Measurements from ENCODE around the gene CORO7.
"Not testable (repeated sequence)": the region's sequence is repeated elsewhere in the genome, so short reads cannot be mapped to it uniquely, and the experiment has no call there.

Gene CORO7

GRCh38 chr16:4344983-4345835 lies 71.2 kb downstream of the CORO7 start:
- TF ChIP-seq, protein P1, sequence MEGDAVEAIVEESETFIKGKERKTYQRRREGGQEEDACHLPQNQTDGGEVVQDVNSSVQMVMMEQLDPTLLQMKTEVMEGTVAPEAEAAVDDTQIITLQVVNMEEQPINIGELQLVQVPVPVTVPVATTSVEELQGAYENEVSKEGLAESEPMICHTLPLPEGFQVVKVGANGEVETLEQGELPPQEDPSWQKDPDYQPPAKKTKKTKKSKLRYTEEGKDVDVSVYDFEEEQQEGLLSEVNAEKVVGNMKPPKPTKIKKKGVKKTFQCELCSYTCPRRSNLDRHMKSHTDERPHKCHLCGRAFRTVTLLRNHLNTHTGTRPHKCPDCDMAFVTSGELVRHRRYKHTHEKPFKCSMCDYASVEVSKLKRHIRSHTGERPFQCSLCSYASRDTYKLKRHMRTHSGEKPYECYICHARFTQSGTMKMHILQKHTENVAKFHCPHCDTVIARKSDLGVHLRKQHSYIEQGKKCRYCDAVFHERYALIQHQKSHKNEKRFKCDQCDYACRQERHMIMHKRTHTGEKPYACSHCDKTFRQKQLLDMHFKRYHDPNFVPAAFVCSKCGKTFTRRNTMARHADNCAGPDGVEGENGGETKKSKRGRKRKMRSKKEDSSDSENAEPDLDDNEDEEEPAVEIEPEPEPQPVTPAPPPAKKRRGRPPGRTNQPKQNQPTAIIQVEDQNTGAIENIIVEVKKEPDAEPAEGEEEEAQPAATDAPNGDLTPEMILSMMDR (IDR thresholded peaks at IDR 0.05; ENCODE audit: insufficient read depth, low read length, poor library complexity, severe bottlenecking) = no peak
- no peaks in the 10 kb centered on the region for H3K27me3 ChIP-seq (replicated peaks; ENCODE audit: control insufficient read depth, insufficient read depth, low read length)
- DNase-seq (ENCODE audit: extremely low read depth, insufficient read length) = no peak
- no peak overlapping the region for H3K4me3 ChIP-seq (replicated peaks; ENCODE audit: low read depth, low read length)
- H3K36me3 ChIP-seq (ENCODE audit: control insufficient read depth, insufficient read depth, low read length) = peaks cover 19% of the 10 kb centered on the region

DNA sequence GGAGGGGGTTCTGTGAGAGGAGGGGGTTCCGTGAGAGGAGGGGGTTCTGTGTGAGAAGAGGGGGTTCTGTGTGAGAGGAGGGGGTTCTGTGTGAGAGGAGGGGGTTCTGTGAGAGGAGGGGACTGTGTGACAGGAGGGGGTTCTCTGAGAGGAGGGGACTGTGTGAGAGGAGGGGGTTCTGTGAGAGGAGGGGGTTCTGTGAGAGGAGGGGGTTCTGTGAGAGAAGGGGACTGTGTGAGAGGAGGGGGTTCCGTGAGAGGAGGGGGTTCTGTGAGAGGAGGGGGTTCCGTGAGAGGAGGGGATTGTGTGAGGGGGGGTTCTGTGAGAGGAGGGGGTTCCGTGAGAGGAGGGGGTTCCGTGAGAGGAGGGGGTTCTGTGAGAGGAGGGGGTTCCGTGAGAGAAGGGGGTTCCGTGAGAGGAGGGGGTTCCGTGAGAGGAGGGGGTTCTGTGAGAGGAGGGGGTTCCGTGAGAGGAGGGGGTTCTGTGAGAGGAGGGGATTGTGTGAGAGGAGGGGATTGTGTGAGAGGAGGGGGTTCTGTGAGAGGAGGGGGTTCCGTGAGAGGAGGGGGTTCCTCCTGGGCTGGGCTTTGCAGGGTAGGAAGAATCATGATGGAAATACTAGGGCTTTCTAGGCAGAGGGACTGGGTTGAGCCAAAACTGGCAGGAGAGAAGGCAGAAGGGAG lies 72.0 kb downstream of the CORO7 start:
- not testable (repeated sequence) for H3K4me3 ChIP-seq (replicated peaks; ENCODE audit: low read depth, low read length); H3K27me3 ChIP-seq (replicated peaks; ENCODE audit: control insufficient read depth, insufficient read depth, low read length); DNase-seq (ENCODE audit: extremely low read depth, insufficient read length)
- peaks cover 23% of the 10 kb centered on the region for H3K36me3 ChIP-seq (ENCODE audit: control insufficient read depth, insufficient read depth, low read length)

DNA sequence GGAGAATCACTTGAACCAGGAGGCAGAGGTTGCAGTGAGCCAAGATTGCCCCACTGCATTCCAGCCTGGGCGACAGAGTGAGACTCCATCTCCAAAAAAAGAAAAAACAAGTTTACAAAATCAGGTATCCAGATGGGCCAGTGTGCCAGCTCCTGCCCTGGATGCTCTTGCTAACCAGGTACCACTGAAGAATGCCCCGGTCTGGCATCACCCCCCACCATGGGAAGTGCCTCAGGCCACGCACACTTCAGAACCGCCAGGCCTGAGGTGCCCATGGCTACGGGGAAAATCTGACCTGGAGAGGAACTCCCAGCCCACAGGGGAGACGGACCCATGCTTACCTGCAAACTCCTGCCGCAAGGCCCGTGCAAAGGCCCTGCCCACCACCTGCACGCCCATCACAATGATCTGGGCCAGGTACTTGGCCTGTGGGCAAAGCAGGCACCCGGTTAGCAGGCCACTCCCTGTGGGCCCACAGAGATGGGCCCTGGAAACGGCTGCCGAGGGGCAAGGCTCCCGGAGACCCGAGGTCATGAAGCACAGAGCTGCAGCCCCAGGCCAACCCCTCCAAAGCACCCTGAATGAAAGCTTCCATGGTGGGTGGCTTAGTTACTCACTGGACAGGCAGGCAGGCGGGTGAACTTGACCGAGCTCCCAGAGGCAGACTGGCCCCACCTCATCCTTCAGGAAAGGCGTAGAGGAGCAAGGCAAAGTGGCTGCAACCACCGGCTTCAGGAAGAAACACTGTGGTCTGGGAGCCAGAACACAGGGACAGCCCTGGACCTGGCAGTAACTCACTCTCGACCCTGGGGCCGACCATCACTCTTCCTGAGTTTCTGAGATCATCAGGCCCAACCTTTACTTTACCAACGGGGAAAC lies 73.3 kb downstream of the CORO7 start:
- TF ChIP-seq, protein P1 (IDR thresholded peaks at IDR 0.05; ENCODE audit: insufficient read depth, low read length, poor library complexity, severe bottlenecking) = no peak
- Histone ChIP-seq H3K27me3 (replicated peaks; ENCODE audit: control insufficient read depth, insufficient read depth, low read length) (no peaks in the 10 kb centered on the region), H3K36me3 (ENCODE audit: control insufficient read depth, insufficient read depth, low read length) (peaks cover 25% of the 10 kb centered on the region), H3K4me3 (replicated peaks; ENCODE audit: low read depth, low read length) (no peak overlapping the region)
- DNase-seq (ENCODE audit: extremely low read depth, insufficient read length) = no peak

GRCh38 chr16:4341250-4341649 lies 75.1 kb downstream of the CORO7 start:
- TF ChIP-seq, protein P1 (IDR thresholded peaks at IDR 0.05; ENCODE audit: insufficient read depth, low read length, poor library complexity, severe bottlenecking) = no peak
- Histone ChIP-seq H3K36me3 (ENCODE audit: control insufficient read depth, insufficient read depth, low read length) (peaks cover 20% of the 10 kb centered on the region), H3K4me3 (replicated peaks; ENCODE audit: low read depth, low read length) (no peak overlapping the region), H3K27me3 (replicated peaks; ENCODE audit: control insufficient read depth, insufficient read depth, low read length) (no peaks in the 10 kb centered on the region)
- DNase-seq (ENCODE audit: extremely low read depth, insufficient read length) = no peak

GRCh38 chr16:4340443-4340842 lies 76.0 kb downstream of the CORO7 start:
- H3K36me3 ChIP-seq (ENCODE audit: control insufficient read depth, insufficient read depth, low read length) = peaks cover 20% of the 10 kb centered on the region
- no peak overlapping the region for H3K4me3 ChIP-seq (replicated peaks; ENCODE audit: low read depth, low read length)
- H3K27me3 ChIP-seq (replicated peaks; ENCODE audit: control insufficient read depth, insufficient read depth, low read length) = no peaks in the 10 kb centered on the region
- DNase-seq (ENCODE audit: extremely low read depth, insufficient read length) = no peak
- TF ChIP-seq, protein P1 (IDR thresholded peaks at IDR 0.05; ENCODE audit: insufficient read depth, low read length, poor library complexity, severe bottlenecking) = no peak

Data from GM06990 (cell line).